Astrocyte (in vitro differentiated cells and primary cell): ENCODE measurements around the gene KIF5A. TPM values are rescaled to one million over a fixed set of nuclear protein-coding genes. Genes with fewer than 3 reads are reported as not detected.

Experiments
- DNase-seq: peaks from one replicate; pipeline ENCODE4 v3.0.0-alpha.2; 2010; ENCODE audit warnings: low read depth
- FAIRE-seq: peaks from 2 replicates; lab custom pipeline; 2011; peaks lifted over from hg19 to GRCh38; lab: Jason Lieb, UNC
- H2AFZ ChIP-seq: 2 replicates; pipeline ENCODE4 v1.6.0; 2012; ENCODE audit warnings: low read depth, low read length, inconsistent platforms
- H3K27ac ChIP-seq: 2 replicates; pipeline ENCODE4 v1.5.1; 2011; ENCODE audit warnings: low read depth, low read length, inconsistent platforms
- H3K27me3 ChIP-seq: 2 replicates; pipeline ENCODE4 v1.6.0; 2011; ENCODE audit warnings: low read length, inconsistent platforms; ENCODE audit not compliant: insufficient read depth
- H3K36me3 ChIP-seq: 2 replicates; pipeline ENCODE4 v1.5.1; 2011; ENCODE audit warnings: low read length, inconsistent platforms; ENCODE audit not compliant: insufficient read depth
- H3K4me1 ChIP-seq: 2 replicates; pipeline ENCODE4 v1.5.1; 2011; ENCODE audit warnings: low read length, inconsistent platforms; ENCODE audit not compliant: insufficient read depth
- H3K4me2 ChIP-seq: 2 replicates; pipeline ENCODE4 v1.6.0; 2012; ENCODE audit warnings: low read length, inconsistent platforms
- H3K4me3 ChIP-seq: 2 replicates; pipeline ENCODE4 v1.5.1; 2011; ENCODE audit warnings: low read depth, mild to moderate bottlenecking, low read length, inconsistent platforms; ENCODE audit not compliant: insufficient read depth
- H3K79me2 ChIP-seq: 2 replicates; pipeline ENCODE4 v1.6.0; 2012; ENCODE audit warnings: mild to moderate bottlenecking, low read length, inconsistent platforms; ENCODE audit not compliant: insufficient read depth
- H3K9ac ChIP-seq: 2 replicates; pipeline ENCODE4 v1.6.0; 2012; ENCODE audit warnings: mild to moderate bottlenecking, low read length, inconsistent platforms
- H3K9me3 ChIP-seq: 2 replicates; pipeline ENCODE4 v1.5.1; 2012; ENCODE audit warnings: low read depth, mild to moderate bottlenecking, low read length, inconsistent platforms; ENCODE audit not compliant: insufficient read depth
- H4K20me1 ChIP-seq: 2 replicates; pipeline ENCODE4 v1.6.0; 2012; ENCODE audit warnings: low read length, inconsistent platforms; ENCODE audit not compliant: insufficient read depth
- H3K27ac Mint-ChIP-seq: one replicate; pipeline ENCODE4 v1.8.0; 2021; ENCODE audit warnings: mild to moderate bottlenecking, mixed read lengths; ENCODE audit not compliant: unreplicated experiment
- H3K27me3 Mint-ChIP-seq: one replicate; pipeline ENCODE4 v1.8.0; 2021; ENCODE audit warnings: low read depth, mixed read lengths; ENCODE audit not compliant: unreplicated experiment
- H3K36me3 Mint-ChIP-seq: one replicate; pipeline ENCODE4 v1.8.0; 2021; ENCODE audit warnings: low read depth, mixed read lengths; ENCODE audit not compliant: unreplicated experiment
- H3K4me1 Mint-ChIP-seq: one replicate; pipeline ENCODE4 v1.8.0; 2021; ENCODE audit warnings: low read depth, mixed read lengths; ENCODE audit not compliant: unreplicated experiment
- H3K4me3 Mint-ChIP-seq: one replicate; pipeline ENCODE4 v1.8.0; 2021; ENCODE audit warnings: mild to moderate bottlenecking, moderate library complexity, mixed read lengths; ENCODE audit not compliant: unreplicated experiment
- H3K9me3 Mint-ChIP-seq: one replicate; pipeline ENCODE4 v1.8.0; 2021; ENCODE audit warnings: mild to moderate bottlenecking, mixed read lengths; ENCODE audit not compliant: unreplicated experiment
- EZH2 ChIP-seq: IDR thresholded peaks from 2 replicates; pipeline ENCODE4 v1.6.1; 2012; ENCODE audit warnings: mild to moderate bottlenecking, low read length, inconsistent platforms; ENCODE audit not compliant: insufficient read depth
- total RNA-seq: library from RNA; stranded (reverse); gene quantifications from 2 replicates; pipeline ENCODE4 v1.2.1, GENCODE V29; 2021
- TF ChIP-seq, protein P1 (sequence below): IDR thresholded peaks from 2 replicates; pipeline ENCODE4 v1.5.1; 2011; ENCODE audit warnings: low read depth, mild to moderate bottlenecking, inconsistent platforms, low read length, moderate library complexity; ENCODE audit not compliant: insufficient read depth

The KIF5A gene
- total RNA-seq, 1 donor from 2014 or later, result 7.2 TPM

GRCh38 chr12:57523706-57524614, 25.9 kb upstream of the KIF5A start:
- Histone ChIP-seq H3K9ac (peak overlapping the region; percentile 82), H3K4me2 (peak overlapping the region; percentile 95), H2AFZ (no peak overlapping the region), H3K27me3 (no peaks in the 10 kb centered on the region), H4K20me1 (peaks cover 60% of the 10 kb centered on the region), H3K4me3 (peak overlapping the region; percentile 78), H3K79me2 (peaks cover 44% of the 10 kb centered on the region), H3K4me1 (peaks cover 36% of the 10 kb centered on the region), H3K36me3 (peaks cover 15% of the 10 kb centered on the region), H3K9me3 (no peaks in the 10 kb centered on the region), H3K27ac (peak overlapping the region; percentile 76)
- Mint-ChIP-seq H3K4me1 (peaks cover 32% of the 10 kb centered on the region), H3K27ac (peak overlapping the region; percentile 94), H3K9me3 (no peaks in the 10 kb centered on the region), H3K27me3 (no peaks in the 10 kb centered on the region), H3K36me3 (peaks cover 12% of the 10 kb centered on the region), H3K4me3 (peak overlapping the region; percentile 93)
- no peak for TF ChIP-seq EZH2
- TF ChIP-seq, protein P1, sequence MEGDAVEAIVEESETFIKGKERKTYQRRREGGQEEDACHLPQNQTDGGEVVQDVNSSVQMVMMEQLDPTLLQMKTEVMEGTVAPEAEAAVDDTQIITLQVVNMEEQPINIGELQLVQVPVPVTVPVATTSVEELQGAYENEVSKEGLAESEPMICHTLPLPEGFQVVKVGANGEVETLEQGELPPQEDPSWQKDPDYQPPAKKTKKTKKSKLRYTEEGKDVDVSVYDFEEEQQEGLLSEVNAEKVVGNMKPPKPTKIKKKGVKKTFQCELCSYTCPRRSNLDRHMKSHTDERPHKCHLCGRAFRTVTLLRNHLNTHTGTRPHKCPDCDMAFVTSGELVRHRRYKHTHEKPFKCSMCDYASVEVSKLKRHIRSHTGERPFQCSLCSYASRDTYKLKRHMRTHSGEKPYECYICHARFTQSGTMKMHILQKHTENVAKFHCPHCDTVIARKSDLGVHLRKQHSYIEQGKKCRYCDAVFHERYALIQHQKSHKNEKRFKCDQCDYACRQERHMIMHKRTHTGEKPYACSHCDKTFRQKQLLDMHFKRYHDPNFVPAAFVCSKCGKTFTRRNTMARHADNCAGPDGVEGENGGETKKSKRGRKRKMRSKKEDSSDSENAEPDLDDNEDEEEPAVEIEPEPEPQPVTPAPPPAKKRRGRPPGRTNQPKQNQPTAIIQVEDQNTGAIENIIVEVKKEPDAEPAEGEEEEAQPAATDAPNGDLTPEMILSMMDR, result no peak
- FAIRE-seq, result no peak
- DNase-seq, result no peak

GRCh38 chr12:57524814-57525614, 24.8 kb upstream of the KIF5A start:
- Histone ChIP-seq H3K79me2 (peaks cover 34% of the 10 kb centered on the region), H3K4me1 (peaks cover 33% of the 10 kb centered on the region), H3K27ac (no peak overlapping the region), H3K4me2 (peak overlapping the region; percentile 95), H3K9me3 (no peaks in the 10 kb centered on the region), H4K20me1 (peaks cover 56% of the 10 kb centered on the region), H2AFZ (no peak overlapping the region), H3K27me3 (no peaks in the 10 kb centered on the region), H3K36me3 (peaks cover 23% of the 10 kb centered on the region), H3K9ac (peak overlapping the region; percentile 82), H3K4me3 (no peak overlapping the region)
- peak overlapping the region; percentile 93 for H3K4me3 Mint-ChIP-seq
- H3K27ac Mint-ChIP-seq, result peak overlapping the region; percentile 2
- no peaks in the 10 kb centered on the region for H3K27me3 Mint-ChIP-seq
- FAIRE-seq, result no peak
- H3K9me3 Mint-ChIP-seq, result no peaks in the 10 kb centered on the region
- no peak for DNase-seq
- peaks cover 29% of the 10 kb centered on the region for H3K4me1 Mint-ChIP-seq
- TF ChIP-seq, protein P1, result no peak
- no peak for TF ChIP-seq EZH2
- peaks cover 8% of the 10 kb centered on the region for H3K36me3 Mint-ChIP-seq
